H9 (cell line): ENCODE results near the gene PSMD8. TPM values are rescaled to one million over a fixed set of nuclear protein-coding genes. Genes with fewer than 3 reads are reported as not detected.
A peak's percentile ranks its signal among the peaks of the same experiment; 100 is the strongest.

Source experiments
- DNase-seq: peaks from one replicate; pipeline ENCODE4 v3.0.0-alpha.2; 2017
- H2AFZ ChIP-seq: one replicate; pipeline ENCODE4 v1.6.1; 2013; ENCODE audit warnings: mild to moderate bottlenecking, low read length, control low read depth, moderate library complexity
- H2AK5ac ChIP-seq: 2 replicates; pipeline ENCODE4 v1.6.1; 2013; ENCODE audit warnings: low read length, control low read depth, mixed read lengths; ENCODE audit not compliant: insufficient read length
- H2BK120ac ChIP-seq: one replicate; pipeline ENCODE4 v1.6.1; 2013; ENCODE audit warnings: low read depth, mild to moderate bottlenecking, low read length, control low read depth, inconsistent platforms; ENCODE audit not compliant: poor library complexity, severe bottlenecking
- H2BK12ac ChIP-seq: 2 replicates; pipeline ENCODE4 v1.6.1; 2013; ENCODE audit warnings: low read length, control low read depth, mixed read lengths, low read depth; ENCODE audit not compliant: insufficient read length
- H2BK15ac ChIP-seq: 2 replicates; pipeline ENCODE4 v1.6.1; 2013; ENCODE audit warnings: low read depth, low read length, control low read depth
- H2BK20ac ChIP-seq: one replicate; pipeline ENCODE4 v1.6.1; 2013; ENCODE audit warnings: low read depth, mild to moderate bottlenecking, low read length, control low read depth, inconsistent platforms; ENCODE audit not compliant: poor library complexity, severe bottlenecking
- H2BK5ac ChIP-seq: 2 replicates; pipeline ENCODE4 v1.6.1; 2013; ENCODE audit warnings: low read length, control low read depth, mixed read lengths; ENCODE audit not compliant: insufficient read length
- H3K14ac ChIP-seq: 2 replicates; pipeline ENCODE4 v1.6.1; 2013; ENCODE audit warnings: low read length, control low read depth; ENCODE audit not compliant: insufficient read depth
- H3K18ac ChIP-seq: 2 replicates; pipeline ENCODE4 v1.6.1; 2013; ENCODE audit warnings: low read depth, mild to moderate bottlenecking, mixed read lengths, low read length, control low read depth; ENCODE audit not compliant: insufficient read length
- H3K23ac ChIP-seq: 2 replicates; pipeline ENCODE4 v1.6.1; 2013; ENCODE audit warnings: low read length, control low read depth, mixed read lengths, low read depth; ENCODE audit not compliant: insufficient read length
- H3K23me2 ChIP-seq: 2 replicates; pipeline ENCODE4 v1.6.1; 2013; ENCODE audit warnings: low read depth, mild to moderate bottlenecking, mixed read lengths, low read length, control low read depth; ENCODE audit not compliant: insufficient read length, poor library complexity, severe bottlenecking
- H3K27ac ChIP-seq: 2 replicates; pipeline ENCODE4 v1.5.1; 2013; ENCODE audit warnings: low read length, control low read depth, mixed read lengths, low read depth; ENCODE audit not compliant: insufficient read length
- H3K27me3 ChIP-seq: 2 replicates; pipeline ENCODE4 v1.6.1; 2013; ENCODE audit warnings: low read length, control low read depth, inconsistent platforms; ENCODE audit not compliant: insufficient read depth
- H3K4ac ChIP-seq: 2 replicates; pipeline ENCODE4 v1.6.1; 2013; ENCODE audit warnings: low read depth, mild to moderate bottlenecking, control low read depth, inconsistent platforms, low read length, moderate library complexity
- H3K4me1 ChIP-seq: 2 replicates; pipeline ENCODE4 v1.6.1; 2013; ENCODE audit warnings: low read length, control low read depth, inconsistent platforms; ENCODE audit not compliant: insufficient read depth
- H3K4me2 ChIP-seq: 2 replicates; pipeline ENCODE4 v1.6.1; 2013; ENCODE audit warnings: low read length, control low read depth, mixed read lengths; ENCODE audit not compliant: insufficient read length, insufficient read depth
- H3K56ac ChIP-seq: 2 replicates; pipeline ENCODE4 v1.6.1; 2013; ENCODE audit warnings: low read depth, mild to moderate bottlenecking, mixed read lengths, low read length, control low read depth; ENCODE audit not compliant: insufficient read length
- H3K79me1 ChIP-seq: 2 replicates; pipeline ENCODE4 v1.6.1; 2013; ENCODE audit warnings: low read depth, mild to moderate bottlenecking, moderate library complexity, low read length, control low read depth, inconsistent platforms; ENCODE audit not compliant: insufficient read depth, poor library complexity, severe bottlenecking
- H3K79me2 ChIP-seq: 2 replicates; pipeline ENCODE4 v1.6.1; 2013; ENCODE audit warnings: low read length, control low read depth, inconsistent platforms; ENCODE audit not compliant: insufficient read depth
- H3K9ac ChIP-seq: 2 replicates; pipeline ENCODE4 v1.6.1; 2013; ENCODE audit warnings: low read length, control low read depth, mixed read lengths; ENCODE audit not compliant: insufficient read length; ENCODE audit errors: extremely low read depth
- H3K9me3 ChIP-seq: one replicate; pipeline ENCODE4 v1.6.1; 2013; ENCODE audit warnings: low read depth, low read length, inconsistent platforms; ENCODE audit not compliant: control insufficient read depth
- H3T11ph ChIP-seq: one replicate; pipeline ENCODE4 v1.6.1; 2013; ENCODE audit warnings: mild to moderate bottlenecking, low read length, control low read depth, inconsistent platforms
- H4K20me1 ChIP-seq: one replicate; pipeline ENCODE4 v1.6.1; 2013; ENCODE audit not compliant: control insufficient read depth, insufficient read length, insufficient read depth
- H4K5ac ChIP-seq: 2 replicates; pipeline ENCODE4 v1.6.1; 2013; ENCODE audit warnings: low read depth, mild to moderate bottlenecking, mixed read lengths, low read length, control low read depth; ENCODE audit not compliant: insufficient read length
- H4K8ac ChIP-seq: replicated peaks from 2 replicates; pipeline ENCODE4 v1.6.1; 2013; ENCODE audit warnings: low read length, control low read depth, mixed read lengths, low read depth; ENCODE audit not compliant: insufficient read length
- H4K91ac ChIP-seq: 2 replicates; pipeline ENCODE4 v1.6.1; 2013; ENCODE audit warnings: low read depth, mild to moderate bottlenecking, moderate library complexity, mixed read lengths, low read length, control low read depth; ENCODE audit not compliant: insufficient read length
- H3K27ac Mint-ChIP-seq, 3 experiments: 2 replicates in 2 of 3; 3 replicates in 1 of 3; pipeline ENCODE4 v1.8.0; 2020 to 2021; ENCODE audit warnings: mixed read lengths in 3 of 3, mild to moderate bottlenecking in 1 of 3, moderate library complexity in 1 of 3
- H3K27me3 Mint-ChIP-seq: 2 replicates; pipeline ENCODE4 v1.8.0; 2021; ENCODE audit warnings: low read depth, mild to moderate bottlenecking, moderate library complexity, mixed read lengths
- H3K36me3 Mint-ChIP-seq, 3 experiments: 2 replicates in 2 of 3; 3 replicates in 1 of 3; pipeline ENCODE4 v1.8.0; 2020 to 2021; ENCODE audit warnings: low read depth in 3 of 3, mixed read lengths in 3 of 3; ENCODE audit not compliant: insufficient read depth in 1 of 3
- H3K4me1 Mint-ChIP-seq, 2 experiments: 2 replicates each; pipeline ENCODE4 v1.8.0; 2020; ENCODE audit warnings: mixed read lengths in 2 of 2
- H3K4me3 Mint-ChIP-seq, 2 experiments: 2 replicates in 1 of 2; 3 replicates in 1 of 2; pipeline ENCODE4 v1.8.0; 2020 to 2021; ENCODE audit warnings: mild to moderate bottlenecking in 2 of 2, mixed read lengths in 2 of 2, moderate library complexity in 1 of 2
- H3K9me3 Mint-ChIP-seq, 2 experiments: 2 replicates in 1 of 2; 3 replicates in 1 of 2; pipeline ENCODE4 v1.8.0; 2020; ENCODE audit warnings: mild to moderate bottlenecking in 2 of 2, mixed read lengths in 2 of 2, moderate library complexity in 1 of 2
- CTCF ChIP-seq: fragments of 200-600 bp; sonication (generic); conservative IDR thresholded peaks from 3 replicates; pipeline ENCODE4 v1.8.0; 2021; ENCODE audit warnings: antibody characterized with exemption, mild to moderate bottlenecking
- WGBS: extraction: QIAGEN DNeasy Blood & Tissue Kit; methylation state at CpG from one replicate; pipeline ENCODE4 v1.1.7; 2013; ENCODE audit warnings: missing lambda C conversion rate, low lambda C conversion rate, mixed read lengths; ENCODE audit not compliant: insufficient read length; ENCODE audit errors: extremely low coverage; 5-methylcytosine and 5-hydroxymethylcytosine counted together
- total RNA-seq: library from RNA; stranded (reverse); gene quantifications from 2 replicates; pipeline ENCODE4 v1.2.1, GENCODE V29; 2021

PSMD8 gene
- total RNA-seq, 1 experiment from 2014 or later: 189 TPM

- no peak overlapping the region for H3K4ac ChIP-seq
- H3K14ac ChIP-seq: no peak overlapping the region
- H3K18ac ChIP-seq: no peak overlapping the region
- no peak overlapping the region for H2BK20ac ChIP-seq
- peaks cover 35% of the 10 kb centered on the region for H3K23me2 ChIP-seq
- H3K79me1 ChIP-seq: no peaks in the 10 kb centered on the region
- H4K91ac ChIP-seq: no peak overlapping the region
- H2BK5ac ChIP-seq: no peak overlapping the region
- H3K56ac ChIP-seq: no peak overlapping the region
- no peak for DNase-seq
- no peak overlapping the region for H3K23ac ChIP-seq
- no peak overlapping the region for H2AFZ ChIP-seq
- WGBS: no CpG with 5 or more reads among the region's 36 CpGs
- H3K4me1 ChIP-seq: no peaks in the 10 kb centered on the region; the same call in 1 of the 2 replicates
- peak overlapping the region; percentile 88 for H3K4me2 ChIP-seq
- no peak overlapping the region for H4K8ac ChIP-seq
- peaks cover 7% of the 10 kb centered on the region; the same call in 1 of the 2 replicates for H3K27me3 Mint-ChIP-seq
- no peaks in the 10 kb centered on the region for H3K9me3 ChIP-seq
- H3K36me3 Mint-ChIP-seq: peaks cover 11 to 38% (median 26%) of the 10 kb centered on the region in 3 experiments
- H4K20me1 ChIP-seq: no peaks in the 10 kb centered on the region
- H3K27me3 ChIP-seq: no peaks in the 10 kb centered on the region
- H3K9me3 Mint-ChIP-seq: no peaks in the 10 kb centered on the region
- H3K27ac Mint-ChIP-seq: peak overlapping the region; percentile 73 to 96 (median 88); a peak in 5 of 7 replicates
- H3K79me2 ChIP-seq: no peaks in the 10 kb centered on the region; the same call in 1 of the 2 replicates
- no peak overlapping the region for H2BK120ac ChIP-seq
- H2AK5ac ChIP-seq: no peak overlapping the region
- H3K4me3 Mint-ChIP-seq: peak overlapping the region; percentile 83 to 95
- H2BK12ac ChIP-seq: no peak overlapping the region
- H2BK15ac ChIP-seq: no peak overlapping the region
- H3K9ac ChIP-seq: no peak overlapping the region
- H3K27ac ChIP-seq: no peak overlapping the region
- no peak overlapping the region for H3T11ph ChIP-seq
- TF ChIP-seq CTCF: no peak
- H3K4me1 Mint-ChIP-seq: peaks cover 31 to 43% of the 10 kb centered on the region in 2 experiments
- H4K5ac ChIP-seq: no peak overlapping the region
Measured at GRCh38 chr19:38386971-38387549, 12.7 kb downstream of the PSMD8 start.
